Measurements from ENCODE around the gene UCK2.
A peak's percentile ranks its signal among the peaks of the same experiment; 100 is the strongest.

Gene UCK2

DNA sequence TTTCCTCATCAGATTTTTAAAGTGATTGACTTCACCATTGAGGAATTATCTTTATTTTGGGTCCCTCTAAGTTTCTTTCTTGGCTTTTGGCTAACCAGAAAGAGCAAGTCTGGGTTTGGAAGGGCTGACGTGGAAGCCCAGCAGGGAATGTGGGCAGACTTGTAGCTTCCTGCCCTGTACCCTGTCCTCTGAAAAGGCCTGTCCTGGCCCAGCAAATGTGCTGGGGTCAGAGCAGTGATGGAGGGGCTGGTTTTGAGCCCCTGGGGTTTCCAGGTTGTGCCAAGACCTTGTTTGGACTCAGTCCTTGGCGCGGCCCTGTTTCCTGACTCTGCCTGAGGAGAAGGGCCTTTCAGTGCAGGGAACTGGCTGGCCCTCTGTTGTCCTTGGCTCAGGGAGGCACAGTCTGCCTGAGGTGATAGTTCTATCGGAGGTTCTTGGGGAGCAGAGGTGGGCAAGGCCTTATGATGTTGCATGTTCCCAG, 72.1 kb downstream of the UCK2 start:
- TF ChIP-seq, protein P1, sequence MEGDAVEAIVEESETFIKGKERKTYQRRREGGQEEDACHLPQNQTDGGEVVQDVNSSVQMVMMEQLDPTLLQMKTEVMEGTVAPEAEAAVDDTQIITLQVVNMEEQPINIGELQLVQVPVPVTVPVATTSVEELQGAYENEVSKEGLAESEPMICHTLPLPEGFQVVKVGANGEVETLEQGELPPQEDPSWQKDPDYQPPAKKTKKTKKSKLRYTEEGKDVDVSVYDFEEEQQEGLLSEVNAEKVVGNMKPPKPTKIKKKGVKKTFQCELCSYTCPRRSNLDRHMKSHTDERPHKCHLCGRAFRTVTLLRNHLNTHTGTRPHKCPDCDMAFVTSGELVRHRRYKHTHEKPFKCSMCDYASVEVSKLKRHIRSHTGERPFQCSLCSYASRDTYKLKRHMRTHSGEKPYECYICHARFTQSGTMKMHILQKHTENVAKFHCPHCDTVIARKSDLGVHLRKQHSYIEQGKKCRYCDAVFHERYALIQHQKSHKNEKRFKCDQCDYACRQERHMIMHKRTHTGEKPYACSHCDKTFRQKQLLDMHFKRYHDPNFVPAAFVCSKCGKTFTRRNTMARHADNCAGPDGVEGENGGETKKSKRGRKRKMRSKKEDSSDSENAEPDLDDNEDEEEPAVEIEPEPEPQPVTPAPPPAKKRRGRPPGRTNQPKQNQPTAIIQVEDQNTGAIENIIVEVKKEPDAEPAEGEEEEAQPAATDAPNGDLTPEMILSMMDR (IDR thresholded peaks at IDR 0.05; ENCODE audit: low read depth, low read length), result no peak
- H3K4me3 ChIP-seq (ENCODE audit: low read depth, low read length), result no peak overlapping the region
- in situ Hi-C loops (cut with HindIII; ENCODE audit: low sequenced_read_pairs), result no loop called here
- peak; percentile 64 for DNase-seq (ENCODE audit: low read depth, low spot score)

DNA sequence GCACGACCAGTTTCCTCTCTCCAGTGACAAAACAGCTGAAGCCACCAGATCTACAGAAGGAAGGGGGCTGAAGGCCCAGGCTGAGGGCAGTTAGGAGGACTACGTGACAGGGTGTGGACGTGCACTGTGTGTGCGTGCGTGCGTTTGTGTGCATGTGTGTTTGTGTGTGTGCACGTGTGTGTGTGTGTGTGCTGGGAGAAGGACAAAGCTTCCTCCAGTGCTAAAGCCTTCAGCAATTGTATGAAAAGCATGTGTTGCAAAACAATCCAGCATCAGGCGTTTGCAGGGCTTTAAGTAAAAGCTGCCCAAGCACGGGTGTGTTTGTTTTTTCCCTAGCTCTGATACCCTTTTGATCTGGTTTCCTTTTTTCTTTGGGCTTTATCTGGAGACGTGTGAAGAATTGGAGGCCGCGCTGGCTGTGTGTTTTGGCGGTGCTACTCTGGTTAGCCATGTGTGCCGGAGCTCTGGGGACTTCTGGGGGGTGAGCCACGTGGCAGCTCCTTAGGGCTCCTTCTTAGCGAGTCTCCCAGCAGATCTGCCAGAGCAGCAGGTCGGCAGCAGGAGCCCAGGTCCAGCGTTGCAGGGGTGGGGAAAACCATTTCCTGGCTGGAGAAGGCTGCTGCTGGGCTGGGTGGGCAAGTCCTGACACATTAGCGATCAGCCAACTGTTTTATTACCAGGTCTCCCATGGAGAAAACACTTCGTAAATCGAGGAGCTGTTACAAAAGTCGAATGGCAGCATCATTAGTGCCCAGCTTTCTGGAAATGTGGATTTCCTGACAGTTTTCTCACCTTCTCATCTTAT, 73.4 kb downstream of the UCK2 start:
- peak; percentile 31 for DNase-seq (ENCODE audit: low read depth, low spot score)
- no peak overlapping the region for H3K4me3 ChIP-seq (ENCODE audit: low read depth, low read length)
- TF ChIP-seq, protein P1 (IDR thresholded peaks at IDR 0.05; ENCODE audit: low read depth, low read length), result no peak
- in situ Hi-C loops (cut with HindIII; ENCODE audit: low sequenced_read_pairs), result no loop called here

DNA sequence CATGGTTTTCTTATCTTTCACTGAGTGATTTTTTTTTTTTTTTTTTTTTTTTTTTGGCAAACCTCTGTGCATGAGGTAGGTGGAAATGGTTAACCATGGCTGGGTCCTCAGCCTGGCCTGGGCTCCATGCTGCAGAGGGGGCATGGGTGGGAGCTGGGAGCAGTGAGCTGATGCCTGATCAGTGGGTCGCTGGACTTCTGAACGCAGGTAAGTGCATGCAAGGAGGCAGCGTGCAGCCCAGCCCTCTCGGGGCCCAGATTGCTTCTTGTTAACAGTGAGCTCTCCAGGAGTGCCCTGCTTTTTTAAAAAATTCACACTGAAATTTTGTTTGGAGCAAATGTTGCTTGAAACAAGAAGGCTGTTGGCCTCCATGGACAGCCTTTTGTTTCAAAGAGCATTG, 75.2 kb downstream of the UCK2 start:
- DNase-seq (ENCODE audit: low read depth, low spot score), result no peak
- H3K4me3 ChIP-seq (ENCODE audit: low read depth, low read length), result no peak overlapping the region
- in situ Hi-C loops (cut with HindIII; ENCODE audit: low sequenced_read_pairs), result no loop called here
- TF ChIP-seq, protein P1 (IDR thresholded peaks at IDR 0.05; ENCODE audit: low read depth, low read length), result no peak

DNA sequence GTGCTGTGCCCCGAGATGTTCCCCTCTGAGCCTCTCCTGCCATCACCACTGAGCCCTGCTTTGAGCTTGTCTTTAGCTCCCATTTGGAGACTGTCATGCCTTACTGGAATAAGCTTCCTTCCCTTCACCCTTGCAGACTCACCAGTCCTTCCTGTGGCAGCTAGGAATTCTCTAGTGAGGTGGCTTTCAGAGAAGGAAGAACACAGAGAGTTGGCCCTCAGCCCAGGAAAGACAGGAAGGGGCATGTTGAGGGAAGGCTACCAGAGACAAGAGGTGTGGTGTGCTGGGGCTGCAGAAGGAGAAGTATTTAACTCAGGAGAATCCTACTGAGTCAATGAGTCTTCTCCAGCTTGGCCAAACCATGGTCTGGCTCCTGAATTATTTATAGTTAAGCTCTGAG, 76.3 kb downstream of the UCK2 start:
- H3K4me3 ChIP-seq (ENCODE audit: low read depth, low read length), result no peak overlapping the region
- DNase-seq (ENCODE audit: low read depth, low spot score), result peak; percentile 70
- in situ Hi-C loops (cut with HindIII; ENCODE audit: low sequenced_read_pairs), result no loop called here
- TF ChIP-seq, protein P1 (IDR thresholded peaks at IDR 0.05; ENCODE audit: low read depth, low read length), result no peak

DNA sequence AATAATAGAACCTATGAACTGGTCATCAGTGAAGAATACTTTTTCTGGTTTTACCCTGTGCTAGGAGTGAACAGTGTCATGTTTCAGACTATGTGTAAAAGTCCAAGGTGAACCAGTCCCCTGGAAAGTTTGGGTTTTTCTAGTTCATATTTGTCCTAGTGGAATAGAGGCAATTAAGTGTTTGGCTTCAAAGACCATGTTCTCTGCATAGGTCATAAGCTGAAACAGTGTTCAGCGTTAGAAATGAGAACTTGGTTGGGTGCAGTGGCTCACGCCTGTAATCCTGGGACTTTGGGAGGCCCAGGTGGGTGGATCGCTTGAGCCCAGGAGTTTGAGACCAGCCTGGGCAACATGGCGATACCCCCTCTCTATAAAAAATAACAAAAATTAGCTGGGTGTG, 77.5 kb downstream of the UCK2 start:
- in situ Hi-C loops (cut with HindIII; ENCODE audit: low sequenced_read_pairs), result no loop called here
- DNase-seq (ENCODE audit: low read depth, low spot score), result no peak
- TF ChIP-seq, protein P1 (IDR thresholded peaks at IDR 0.05; ENCODE audit: low read depth, low read length), result no peak
- no peak overlapping the region for H3K4me3 ChIP-seq (ENCODE audit: low read depth, low read length)

DNA sequence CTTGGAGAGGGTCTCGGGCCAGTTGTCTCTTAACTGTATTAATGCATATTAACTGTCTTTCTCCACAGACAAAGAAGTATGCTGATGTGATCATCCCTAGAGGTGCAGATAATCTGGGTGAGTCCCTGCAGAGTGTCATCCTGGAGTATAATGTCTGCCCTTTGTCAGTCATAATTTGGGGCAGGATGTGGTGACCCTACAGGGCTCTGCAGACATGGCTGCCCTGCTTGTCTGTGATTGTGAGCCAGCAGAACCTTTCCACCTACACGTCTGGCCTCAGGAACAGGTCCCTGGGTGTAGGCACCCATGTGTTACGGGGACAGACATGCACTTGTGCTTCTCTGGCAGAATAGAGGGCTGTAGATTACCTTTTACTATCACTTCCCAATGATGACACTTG, 78.4 kb downstream of the UCK2 start:
- in situ Hi-C loops (cut with HindIII; ENCODE audit: low sequenced_read_pairs), result no loop called here
- DNase-seq (ENCODE audit: low read depth, low spot score), result no peak
- no peak overlapping the region for H3K4me3 ChIP-seq (ENCODE audit: low read depth, low read length)
- TF ChIP-seq, protein P1 (IDR thresholded peaks at IDR 0.05; ENCODE audit: low read depth, low read length), result no peak

Data from astrocyte of the spinal cord (primary cell).